ENCODE data around the gene SLC4A4. TPM values are rescaled to one million over a fixed set of nuclear protein-coding genes. Genes with fewer than 3 reads are reported as not detected.

The SLC4A4 gene
- total and polyA plus RNA-seq, 2 of the 8 experiments (the other 6 are each of a cell fraction or from before 2014, with no cell fraction given): 0.67 to 2.8 TPM

DNA sequence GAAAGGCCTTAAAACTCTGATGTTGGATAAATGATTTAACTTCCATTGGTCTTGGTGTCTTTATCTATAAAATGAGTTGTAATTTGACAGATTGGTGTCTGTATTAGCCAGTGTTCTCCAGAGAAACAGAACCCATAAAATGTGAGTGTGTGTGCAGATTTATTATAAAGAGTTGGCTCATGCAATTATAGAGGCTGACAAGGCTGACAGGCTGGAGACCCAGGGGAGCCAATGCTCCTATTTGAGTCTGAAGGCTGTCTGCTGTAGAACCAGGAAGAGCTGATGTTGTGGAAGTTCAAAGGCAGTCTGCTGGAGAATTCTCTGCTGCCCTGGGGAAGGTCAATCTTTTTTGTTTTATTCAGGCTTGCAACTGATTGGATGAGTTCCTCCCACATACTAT, 131.7 kb downstream of the SLC4A4 start (continued):
- TF ChIP-seq HDAC2 (IDR thresholded peaks at IDR 0.05; ENCODE audit: borderline replicate concordance in 1 of 2, low read depth in 2 of 2, low read length in 2 of 2): no peak
- no peak for TF ChIP-seq FOSL1 (IDR thresholded peaks at IDR 0.05; ENCODE audit: insufficient read depth, low read depth, low read length)
- TF ChIP-seq KDM1A (IDR thresholded peaks at IDR 0.05; ENCODE audit: borderline replicate concordance, low read length): no peak

All from H1 (cell line).